ENCODE measurements around the gene AAK1. TPM values are rescaled to one million over a fixed set of nuclear protein-coding genes. Genes with fewer than 3 reads are reported as not detected.
"Not testable (repeated sequence)": the region's sequence is repeated elsewhere in the genome, so short reads cannot be mapped to it uniquely, and the experiment has no call there.

The AAK1 gene
- total and polyA plus RNA-seq, 2 donors (not counting 1 experiment from before 2014, with no cell fraction given): 43.5 to 45.7 TPM

DNA sequence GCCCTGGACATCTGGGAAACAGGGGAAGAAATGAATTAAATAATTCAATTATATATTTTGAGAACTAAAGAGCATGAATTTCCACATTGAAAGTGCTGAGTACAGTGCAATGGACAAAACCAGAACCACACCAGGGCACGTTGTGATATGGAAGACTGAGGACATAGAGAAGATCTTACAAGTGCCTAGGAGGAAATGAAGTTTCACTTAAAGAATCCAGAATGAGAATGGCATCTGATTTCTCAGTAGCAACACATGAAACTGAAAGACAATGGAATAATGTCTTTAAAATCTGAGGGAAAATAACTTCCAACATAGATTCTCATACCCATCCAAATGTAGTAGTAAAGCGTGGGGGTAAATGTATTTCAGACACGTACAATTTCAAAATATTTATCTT lies 20.3 kb upstream of the AAK1 start:
- Histone ChIP-seq H4K20me1 (ENCODE audit: control insufficient read depth, extremely low read depth, insufficient read depth, low read length) (no peaks in the 10 kb centered on the region), H3K79me2 (ENCODE audit: control insufficient read depth, insufficient read depth, low read length) (no peaks in the 10 kb centered on the region)
- DNase-seq (ENCODE audit: low read depth in 2 of 2): no peak

DNA sequence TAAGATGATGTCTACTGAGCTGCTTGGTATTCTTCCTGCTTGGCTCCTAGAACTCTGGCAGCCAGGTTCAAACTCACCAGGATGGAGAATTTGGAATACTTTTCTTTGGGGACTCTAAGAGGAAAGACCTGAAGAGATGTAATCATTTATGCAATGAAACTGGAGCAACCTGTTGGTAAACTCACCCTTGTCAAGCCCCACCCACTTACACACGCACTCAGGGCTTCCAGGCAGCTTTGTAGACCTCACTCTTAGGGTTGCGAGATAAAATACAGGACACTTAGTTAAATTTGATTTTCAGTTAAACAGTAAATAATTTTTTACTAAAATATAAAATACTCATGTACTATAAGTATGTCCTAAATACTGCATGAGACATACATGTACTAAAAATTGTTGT lies 19.0 kb upstream of the AAK1 start:
- DNase-seq (ENCODE audit: low read depth in 2 of 2); H3K27me3 ChIP-seq (ENCODE audit: control insufficient read depth, insufficient read depth, low read length); H3K27ac ChIP-seq (ENCODE audit: insufficient read depth, low read length); H3K79me2 ChIP-seq (ENCODE audit: control insufficient read depth, insufficient read depth, low read length); H3K9me3 ChIP-seq (ENCODE audit: control insufficient read depth, insufficient read depth, low read depth, low read length); H4K20me1 ChIP-seq (ENCODE audit: control insufficient read depth, extremely low read depth, insufficient read depth, low read length); H3K9ac ChIP-seq (ENCODE audit: insufficient read depth, low read length); H3K4me3 ChIP-seq (replicated peaks in 1 of 4; ENCODE audit: control extremely low read depth in 1 of 4, insufficient read depth in 1 of 4, low read depth in 3 of 4, low read length in 4 of 4); H3K4me2 ChIP-seq (ENCODE audit: extremely low read depth, insufficient read depth, low read length); H2AFZ ChIP-seq (ENCODE audit: low read length); H3K36me3 ChIP-seq (ENCODE audit: control insufficient read depth, insufficient read depth, low read length); H3K4me1 ChIP-seq (ENCODE audit: control insufficient read depth, extremely low read depth, insufficient read depth, low read length): not testable (repeated sequence)

More for the DNA sequence above, 20.3 kb upstream of the AAK1 start:
- Histone ChIP-seq H3K36me3 (ENCODE audit: control insufficient read depth, insufficient read depth, low read length) (no peaks in the 10 kb centered on the region), H3K4me3 (replicated peaks in 1 of 4; ENCODE audit: control extremely low read depth in 1 of 4, insufficient read depth in 1 of 4, low read depth in 3 of 4, low read length in 4 of 4) (no peak overlapping the region), H3K27me3 (ENCODE audit: control insufficient read depth, insufficient read depth, low read length) (no peaks in the 10 kb centered on the region), H3K9ac (ENCODE audit: insufficient read depth, low read length) (no peak overlapping the region), H3K4me1 (ENCODE audit: control insufficient read depth, extremely low read depth, insufficient read depth, low read length) (no peaks in the 10 kb centered on the region), H3K4me2 (ENCODE audit: extremely low read depth, insufficient read depth, low read length) (no peak overlapping the region), H3K9me3 (ENCODE audit: control insufficient read depth, insufficient read depth, low read depth, low read length) (no peaks in the 10 kb centered on the region), H2AFZ (ENCODE audit: low read length) (no peak overlapping the region), H3K27ac (ENCODE audit: insufficient read depth, low read length) (no peak overlapping the region)
- TF ChIP-seq EZH2 (IDR thresholded peaks at IDR 0.05; ENCODE audit: low read length, missing control alignments): no peak
- TF ChIP-seq, protein P1, sequence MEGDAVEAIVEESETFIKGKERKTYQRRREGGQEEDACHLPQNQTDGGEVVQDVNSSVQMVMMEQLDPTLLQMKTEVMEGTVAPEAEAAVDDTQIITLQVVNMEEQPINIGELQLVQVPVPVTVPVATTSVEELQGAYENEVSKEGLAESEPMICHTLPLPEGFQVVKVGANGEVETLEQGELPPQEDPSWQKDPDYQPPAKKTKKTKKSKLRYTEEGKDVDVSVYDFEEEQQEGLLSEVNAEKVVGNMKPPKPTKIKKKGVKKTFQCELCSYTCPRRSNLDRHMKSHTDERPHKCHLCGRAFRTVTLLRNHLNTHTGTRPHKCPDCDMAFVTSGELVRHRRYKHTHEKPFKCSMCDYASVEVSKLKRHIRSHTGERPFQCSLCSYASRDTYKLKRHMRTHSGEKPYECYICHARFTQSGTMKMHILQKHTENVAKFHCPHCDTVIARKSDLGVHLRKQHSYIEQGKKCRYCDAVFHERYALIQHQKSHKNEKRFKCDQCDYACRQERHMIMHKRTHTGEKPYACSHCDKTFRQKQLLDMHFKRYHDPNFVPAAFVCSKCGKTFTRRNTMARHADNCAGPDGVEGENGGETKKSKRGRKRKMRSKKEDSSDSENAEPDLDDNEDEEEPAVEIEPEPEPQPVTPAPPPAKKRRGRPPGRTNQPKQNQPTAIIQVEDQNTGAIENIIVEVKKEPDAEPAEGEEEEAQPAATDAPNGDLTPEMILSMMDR (conservative IDR thresholded peaks at IDR 0.05 in 1 of 2, IDR thresholded peaks at IDR 0.05 in 1 of 2; ENCODE audit: low read depth in 1 of 2, low read length in 2 of 2): no peak

DNA sequence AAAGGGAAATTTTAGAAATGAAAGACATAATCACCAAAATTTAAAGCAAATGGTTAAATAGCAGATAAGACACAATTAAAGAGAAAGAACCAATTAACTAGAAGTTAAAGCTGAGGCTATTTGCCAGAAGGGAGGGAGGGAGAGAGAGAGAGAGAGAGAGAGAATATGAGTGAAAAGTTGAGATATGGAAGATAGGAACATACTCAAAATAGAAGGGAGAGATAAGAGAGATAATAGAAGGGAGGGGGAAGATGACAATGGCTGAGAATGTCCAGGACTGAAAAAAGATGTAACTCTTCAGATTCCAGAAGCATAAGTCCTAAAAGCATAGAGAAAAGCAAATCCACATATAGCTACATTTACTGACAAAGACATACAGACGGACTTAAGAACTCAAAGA lies 17.1 kb upstream of the AAK1 start:
- H4K20me1 ChIP-seq (ENCODE audit: control insufficient read depth, extremely low read depth, insufficient read depth, low read length): no peaks in the 10 kb centered on the region
- H3K4me3 ChIP-seq (replicated peaks in 1 of 4; ENCODE audit: control extremely low read depth in 1 of 4, insufficient read depth in 1 of 4, low read depth in 3 of 4, low read length in 4 of 4): no peak overlapping the region
- H3K4me2 ChIP-seq (ENCODE audit: extremely low read depth, insufficient read depth, low read length): no peak overlapping the region
- H2AFZ ChIP-seq (ENCODE audit: low read length): no peak overlapping the region
- H3K27me3 ChIP-seq (ENCODE audit: control insufficient read depth, insufficient read depth, low read length): no peaks in the 10 kb centered on the region
- H3K4me1 ChIP-seq (ENCODE audit: control insufficient read depth, extremely low read depth, insufficient read depth, low read length): no peaks in the 10 kb centered on the region
- no peak overlapping the region for H3K27ac ChIP-seq (ENCODE audit: insufficient read depth, low read length)
- H3K36me3 ChIP-seq (ENCODE audit: control insufficient read depth, insufficient read depth, low read length): no peaks in the 10 kb centered on the region
- H3K9me3 ChIP-seq (ENCODE audit: control insufficient read depth, insufficient read depth, low read depth, low read length): no peaks in the 10 kb centered on the region
- no peak overlapping the region for H3K9ac ChIP-seq (ENCODE audit: insufficient read depth, low read length)
- no peaks in the 10 kb centered on the region for H3K79me2 ChIP-seq (ENCODE audit: control insufficient read depth, insufficient read depth, low read length)
- TF ChIP-seq, protein P1 (conservative IDR thresholded peaks at IDR 0.05 in 1 of 2, IDR thresholded peaks at IDR 0.05 in 1 of 2; ENCODE audit: low read depth in 1 of 2, low read length in 2 of 2): no peak
- no peak for TF ChIP-seq EZH2 (IDR thresholded peaks at IDR 0.05; ENCODE audit: low read length, missing control alignments)
- no peak for DNase-seq (ENCODE audit: low read depth in 2 of 2)

Data from fibroblast of lung (primary cell).